Measurements from ENCODE around the gene EIF3B.
A peak's percentile ranks its signal among the peaks of the same experiment; 100 is the strongest.
"Not testable (repeated sequence)": the region's sequence is repeated elsewhere in the genome, so short reads cannot be mapped to it uniquely, and the experiment has no call there.

The EIF3B gene

GRCh38 chr7:2354186-2354938 lies at the start of gene EIF3B:
Gene EIF3B, plus strand, starts transcription at chr7:2354827. Its CDS starts 95 bp downstream, at chr7:2354922.
- DNase-seq, result peak; percentile 85 to 89

- DNase-seq, result not testable (repeated sequence)
These were observed 49.4 kb upstream of the EIF3B start for GRCh38 chr7:2305258-2305657.

- no peak for DNase-seq
These were observed 47.9 kb upstream of the EIF3B start for GRCh38 chr7:2306688-2307087.

GRCh38 chr7:2307690-2308107 lies 46.9 kb upstream of the EIF3B start:
- DNase-seq, result no peak

- DNase-seq, result no peak
These were observed 44.7 kb upstream of the EIF3B start for GRCh38 chr7:2309889-2310331.

GRCh38 chr7:2312267-2312929 lies 42.2 kb upstream of the EIF3B start:
- DNase-seq, result no peak

- peak in 1 of 2 donors; percentile 26 for DNase-seq
These were observed 41.0 kb upstream of the EIF3B start for GRCh38 chr7:2313450-2314208.

GRCh38 chr7:2314209-2314955 lies 40.2 kb upstream of the EIF3B start, which contains the start of gene SNX8:
Gene SNX8, minus strand, starts transcription at chr7:2314441. Its CDS starts 20 bp downstream, at chr7:2314421.
- peak; percentile 96 to 97 for DNase-seq

GRCh38 chr7:2314956-2315530 lies 39.6 kb upstream of the EIF3B start:
- DNase-seq, result not testable (repeated sequence)

GRCh38 chr7:2315787-2316186 lies 38.8 kb upstream of the EIF3B start:
- no peak for DNase-seq

- no peak for DNase-seq
These were observed 38.0 kb upstream of the EIF3B start for GRCh38 chr7:2316578-2316977.

- no peak for DNase-seq
These were observed 36.9 kb upstream of the EIF3B start for GRCh38 chr7:2317556-2318293.

- no peak for DNase-seq
These were observed 33.6 kb upstream of the EIF3B start for GRCh38 chr7:2321020-2321419.

GRCh38 chr7:2325162-2325561 lies 29.5 kb upstream of the EIF3B start:
- no peak for DNase-seq

- DNase-seq, result no peak
These were observed 27.7 kb upstream of the EIF3B start for GRCh38 chr7:2326951-2327350.

- DNase-seq, result no peak
These were observed 24.1 kb upstream of the EIF3B start for GRCh38 chr7:2330493-2330892.

- no peak for DNase-seq
These were observed 22.9 kb upstream of the EIF3B start for GRCh38 chr7:2331707-2332106.

- DNase-seq, result not testable (repeated sequence)
These were observed 21.9 kb upstream of the EIF3B start for GRCh38 chr7:2332606-2333231.

GRCh38 chr7:2336626-2337299 lies 17.9 kb upstream of the EIF3B start:
- DNase-seq, result no peak

- not testable (repeated sequence) for DNase-seq
These were observed 7.1 kb upstream of the EIF3B start for GRCh38 chr7:2347351-2348063.
